HCT116 (cell line): ENCODE data around the gene ROBO1. TPM values are rescaled to one million over a fixed set of nuclear protein-coding genes. Genes with fewer than 3 reads are reported as not detected.

ENCODE experiments used
- ATAC-seq: fragments of 200-7000 bp; cut with Tn5 transposase; 2 replicates; pipeline ENCODE4 v1.9.1; 2020; ENCODE audit warnings: mild to moderate bottlenecking, moderate library complexity
- BruUV-seq: library from RNA; stranded (reverse); fragments of 400-500 nt; replicated peaks from 2 replicates; lab custom pipeline; 2021; lab: Mats Ljungman, UMichigan
- CTCF ChIA-PET: fragments of 300-600 bp; sonication (Branson Sonifier 250); formaldehyde crosslinking; loops from one replicate; lab custom pipeline; 2021; ENCODE audit warnings: antibody characterized with exemption; lab: Charles Lee
- POLR2A ChIA-PET: fragments of 300-600, 350-600 bp; sonication (Branson Sonifier 250); formaldehyde crosslinking; loops from one replicate; lab custom pipeline; 2021; ENCODE audit warnings: antibody characterized with exemption; lab: Charles Lee
- RAD21 ChIA-PET, 2 experiments: fragments of 300-600 bp; sonication (Branson Sonifier 250); formaldehyde crosslinking; loops; one replicate each; lab custom pipeline; 2023; ENCODE audit warnings: low total read pairs in 2 of 2; ENCODE audit not compliant: uncharacterized antibody in 2 of 2, unreplicated experiment in 2 of 2, low non-redundant PET in 1 of 2; lab: Charles Lee
- DNase-seq: peaks from one replicate; pipeline ENCODE4 v3.0.0-alpha.2; 2010; ENCODE audit warnings: low read depth, low spot score
- H2AFZ ChIP-seq: fragments of 200-600 bp; shearing (Covaris generic), sonication (generic); 2 replicates; pipeline ENCODE4 v1.6.1; 2017; ENCODE audit warnings: low read depth, mixed run types, mixed read lengths, antibody characterized with exemption, low read length; ENCODE audit not compliant: poor library complexity, severe bottlenecking
- H3K27ac ChIP-seq: 2 replicates; pipeline ENCODE4 v1.5.1; 2012; ENCODE audit warnings: low read depth, low read length
- H3K27me3 ChIP-seq: fragments of 200-600 bp; sonication (generic); 2 replicates; pipeline ENCODE4 v1.6.1; 2016; ENCODE audit warnings: mixed run types, low read length, mixed read lengths; ENCODE audit not compliant: insufficient read depth
- H3K36me3 ChIP-seq, 2 experiments: fragments of 200-500 bp in 1 of 2; fragments of 200-600 bp in 1 of 2; sonication (Bioruptor generic) in 1 of 2; sonication (generic) in 1 of 2; 2 replicates each; pipeline versions ENCODE4 v1.5.1 to v1.6.1; 2014 to 2016; ENCODE audit warnings: low read length in 2 of 2, inconsistent platforms in 1 of 2, mixed read lengths in 1 of 2, mixed run types in 1 of 2; ENCODE audit not compliant: insufficient read depth in 2 of 2, control insufficient read depth in 1 of 2
- H3K4me1 ChIP-seq, 2 experiments: fragments of 200-600 bp in 1 of 2; sonication (generic) in 1 of 2; 2 replicates each; pipeline versions ENCODE4 v1.5.1 to v1.6.1; 2012 to 2017; ENCODE audit warnings: low read length in 2 of 2, inconsistent platforms in 1 of 2, mild to moderate bottlenecking in 1 of 2, mixed read lengths in 1 of 2, mixed run types in 1 of 2, moderate library complexity in 1 of 2; ENCODE audit not compliant: insufficient read depth in 2 of 2, control insufficient read depth in 1 of 2
- H3K4me2 ChIP-seq: fragments of 200-600 bp; sonication (generic); 2 replicates; pipeline ENCODE4 v1.6.1; 2017; ENCODE audit warnings: mixed run types, low read length, mixed read lengths
- H3K4me3 ChIP-seq, 2 experiments: fragments of 200-600 bp in 1 of 2; sonication (generic) in 1 of 2; replicated peaks in 1 of 2; 2 replicates each; pipeline ENCODE4 v1.5.1; 2011 to 2016; ENCODE audit warnings: low read length in 2 of 2, control low read depth in 1 of 2, low read depth in 1 of 2, mild to moderate bottlenecking in 1 of 2, mixed read lengths in 1 of 2, mixed run types in 1 of 2
- H3K79me2 ChIP-seq: fragments of 200-600 bp; sonication (generic); 2 replicates; pipeline ENCODE4 v1.6.1; 2017; ENCODE audit warnings: mild to moderate bottlenecking, mixed run types, low read length, moderate library complexity, mixed read lengths; ENCODE audit not compliant: insufficient read depth
- H3K9ac ChIP-seq: fragments of 200-600 bp; sonication (generic); 2 replicates; pipeline ENCODE4 v1.6.1; 2016; ENCODE audit warnings: low read length, mixed read lengths
- H3K9me2 ChIP-seq: fragments of 200-600 bp; sonication (generic), shearing (Covaris generic); 2 replicates; pipeline ENCODE4 v1.6.1; 2017; ENCODE audit warnings: mixed run types, mild to moderate bottlenecking, moderate library complexity; ENCODE audit not compliant: insufficient read depth
- H3K9me3 ChIP-seq, 2 experiments: fragments of 200-500 bp in 1 of 2; fragments of 200-600 bp in 1 of 2; sonication (Bioruptor generic) in 1 of 2; sonication (generic) in 1 of 2; 2 replicates each; pipeline ENCODE4 v1.6.1; 2014 to 2017; ENCODE audit warnings: low read length in 2 of 2, mixed read lengths in 2 of 2, inconsistent platforms in 1 of 2, low read depth in 1 of 2, mild to moderate bottlenecking in 1 of 2, mixed run types in 1 of 2, moderate library complexity in 1 of 2; ENCODE audit not compliant: control insufficient read depth in 1 of 2, insufficient read depth in 1 of 2
- H4K20me1 ChIP-seq: fragments of 200-600 bp; sonication (generic), shearing (Covaris generic); 2 replicates; pipeline ENCODE4 v1.6.1; 2017; ENCODE audit warnings: mixed run types, mild to moderate bottlenecking, moderate library complexity; ENCODE audit not compliant: insufficient read depth
- CTCF ChIP-seq, 3 experiments: fragments of 200-600 bp in 1 of 3; sonication (generic) in 1 of 3; IDR thresholded peaks in 2 of 3; conservative IDR thresholded peaks in 1 of 3; 2 replicates each; pipeline ENCODE4 v1.5.1; 2012 to 2017; ENCODE audit warnings: low read depth in 2 of 3, low read length in 2 of 3, antibody characterized with exemption in 1 of 3, borderline replicate concordance in 1 of 3, control low read depth in 1 of 3, mild to moderate bottlenecking in 1 of 3, mixed read lengths in 1 of 3, mixed run types in 1 of 3, moderate library complexity in 1 of 3; ENCODE audit not compliant: insufficient read depth in 1 of 3
- EZH2 ChIP-seq: fragments of 200-600 bp; sonication (generic); IDR thresholded peaks from 2 replicates; pipeline ENCODE4 v1.6.1; 2017; ENCODE audit warnings: antibody characterized with exemption, mixed run types
- FOSL1 ChIP-seq: IDR thresholded peaks from 2 replicates; pipeline ENCODE4 v1.6.1; 2012; ENCODE audit warnings: low read depth
- JUND ChIP-seq: IDR thresholded peaks from 2 replicates; pipeline ENCODE4 v1.6.1; 2012
- REST ChIP-seq: IDR thresholded peaks from 2 replicates; pipeline ENCODE4 v1.6.1; 2012; ENCODE audit warnings: low read depth
- SIN3A ChIP-seq: IDR thresholded peaks from 2 replicates; pipeline ENCODE4 v1.6.1; 2012; ENCODE audit warnings: low read depth
- SP1 ChIP-seq: IDR thresholded peaks from 2 replicates; pipeline ENCODE4 v1.6.1; 2012; ENCODE audit warnings: low read depth
- SRF ChIP-seq: IDR thresholded peaks from 2 replicates; pipeline ENCODE4 v1.6.1; 2012; ENCODE audit warnings: low read depth
- intact Hi-C: fragments of 100-400 bp; cut with micrococcal nuclease; formaldehyde crosslinking; loops from 2 replicates; pipeline ENCODE4 v1.10.0; 2022
- total RNA-seq: library from RNA; stranded (reverse); gene quantifications from one replicate; pipeline ENCODE4 v1.2.1, GENCODE V29; 2021; ENCODE audit not compliant: unreplicated experiment

The ROBO1 gene
- total RNA-seq, 1 experiment from 2014 or later: 0.27 TPM

GRCh38 chr3:78924711-78925110 is 843.1 kb downstream of the ROBO1 start:
- H4K20me1 ChIP-seq: no peaks in the 10 kb centered on the region
- BruUV-seq: no TSS peak

More at GRCh38 chr3:78924711-78925110, 843.1 kb downstream of the ROBO1 start:
- Histone ChIP-seq H3K79me2 (no peaks in the 10 kb centered on the region), H3K9me2 (no peaks in the 10 kb centered on the region), H3K4me3 (no peak overlapping the region), H3K27ac (no peak overlapping the region), H3K9me3 (peaks cover 11 to 12% of the 10 kb centered on the region in 2 experiments; a peak in 3 of 4 replicates), H3K27me3 (no peaks in the 10 kb centered on the region), H2AFZ (no peak overlapping the region), H3K4me1 (no peaks in the 10 kb centered on the region), H3K9ac (no peak overlapping the region), H3K36me3 (no peaks in the 10 kb centered on the region), H3K4me2 (no peak overlapping the region)
- ChIA-PET CTCF (no interaction called here), POLR2A (no interaction called here), RAD21 (no interaction called here)
- intact Hi-C loops: no loop called here
- no peak for DNase-seq
- no peak for ATAC-seq
- no peak for TF ChIP-seq REST
- TF ChIP-seq CTCF (IDR thresholded peaks at IDR 0.05 in 2 of 3, conservative IDR thresholded peaks at IDR 0.05 in 1 of 3; ENCODE audit: borderline replicate concordance in 1 of 3, insufficient read depth in 1 of 3, low read depth in 2 of 3, low read length in 2 of 3): no peak
- TF ChIP-seq EZH2: no peak
- no peak for TF ChIP-seq SIN3A
- no peak for TF ChIP-seq SP1
- TF ChIP-seq FOSL1: no peak
- no peak for TF ChIP-seq SRF
- TF ChIP-seq JUND: no peak
